Activated B cell treated with CpG ODN at 0.5 μM for 24 hours (primary cell): ENCODE data around the gene RPL10A. TPM values are rescaled to one million over a fixed set of nuclear protein-coding genes. Genes with fewer than 3 reads are reported as not detected.

Experiments
- ATAC-seq: fragments of 200-7000 bp; cut with Tn5 transposase; one replicate; pipeline ENCODE4 v1.10.0; 2021; ENCODE audit warnings: low read depth, mild to moderate bottlenecking, moderate library complexity
- CTCF ChIA-PET: fragments of 350-600 bp; sonication (Branson Sonifier 250); formaldehyde crosslinking; loops from one replicate; lab custom pipeline; 2021; ENCODE audit warnings: antibody characterized with exemption; lab: Charles Lee
- POLR2A ChIA-PET: fragments of 350-600 bp; sonication (Branson Sonifier 250); formaldehyde crosslinking; loops from one replicate; lab custom pipeline; 2021; ENCODE audit warnings: antibody characterized with exemption; lab: Charles Lee
- DNase-seq: peaks from one replicate; pipeline ENCODE4 v3.0.0; 2022
- H3K27ac Mint-ChIP-seq: one replicate; pipeline ENCODE4 v1.8.0; 2020; ENCODE audit warnings: mixed read lengths
- H3K27me3 Mint-ChIP-seq: one replicate; pipeline ENCODE4 v1.8.0; 2021; ENCODE audit warnings: mixed read lengths
- H3K36me3 Mint-ChIP-seq: one replicate; pipeline ENCODE4 v1.8.0; 2021; ENCODE audit warnings: low read depth, mixed read lengths
- H3K4me1 Mint-ChIP-seq: one replicate; pipeline ENCODE4 v1.8.0; 2021; ENCODE audit warnings: mixed read lengths
- H3K4me3 Mint-ChIP-seq: one replicate; pipeline ENCODE4 v1.8.0; 2020; ENCODE audit warnings: mild to moderate bottlenecking, mixed read lengths
- H3K9me3 Mint-ChIP-seq: one replicate; pipeline ENCODE4 v1.8.0; 2020; ENCODE audit warnings: mixed read lengths
- intact Hi-C: fragments of 100-400 bp; cut with micrococcal nuclease; formaldehyde crosslinking; loops from one replicate; pipeline ENCODE4 v1.15.1; 2024
- total RNA-seq: library from RNA; stranded (reverse); gene quantifications from 2 replicates; pipeline ENCODE4 v1.2.3, GENCODE V29; 2022
- TF ChIP-seq, protein P1 (sequence below): fragments of 200-600 bp; IDR thresholded peaks from one replicate; pipeline ENCODE4 v1.8.0; 2022; ENCODE audit warnings: antibody characterized with exemption, mild to moderate bottlenecking

The RPL10A gene
- total RNA-seq, 1 donor from 2014 or later, result 2,485 TPM

DNA sequence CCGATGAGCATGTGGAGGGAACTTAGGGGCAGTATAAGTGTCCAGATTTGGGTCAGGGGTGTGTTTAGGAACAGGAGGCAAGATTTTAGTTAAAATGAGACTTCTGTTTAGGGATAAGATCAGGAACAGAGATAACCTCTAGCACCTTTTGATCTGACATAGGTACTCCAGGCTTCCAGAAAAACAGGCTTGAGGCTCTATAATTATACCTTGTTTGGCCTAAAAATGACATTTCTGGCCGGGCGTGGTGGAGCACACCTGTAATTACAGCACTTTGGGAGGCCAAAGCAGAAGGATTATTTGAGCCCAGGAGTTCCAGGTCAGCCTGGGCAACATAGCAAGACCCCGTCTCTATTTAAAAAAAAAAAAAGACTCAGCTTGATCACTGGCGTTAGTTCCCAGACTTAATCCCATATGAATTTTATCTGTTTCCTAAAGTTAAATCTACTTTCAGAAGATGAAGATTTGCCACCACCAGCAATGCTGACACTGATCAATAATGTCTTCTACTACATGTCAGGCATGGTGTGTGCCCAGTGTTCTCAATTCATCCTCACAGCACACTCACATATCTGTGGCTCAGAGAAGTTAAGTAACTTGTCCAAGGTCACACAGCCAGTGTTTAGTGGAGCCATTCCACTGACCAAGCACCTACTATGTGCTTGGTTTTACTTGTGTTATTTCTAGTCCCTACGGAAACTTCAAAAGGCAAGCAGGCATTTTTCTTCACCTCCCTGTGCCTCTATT is 50.5 kb downstream of the RPL10A start:
- H3K9me3 Mint-ChIP-seq, result no peaks in the 10 kb centered on the region
- H3K27me3 Mint-ChIP-seq, result peaks cover 8% of the 10 kb centered on the region
- H3K4me1 Mint-ChIP-seq, result peaks cover 8% of the 10 kb centered on the region
- no peak for ATAC-seq
- ChIA-PET CTCF (no interaction called here), POLR2A (no interaction called here)
- no peak overlapping the region for H3K4me3 Mint-ChIP-seq
- H3K36me3 Mint-ChIP-seq, result no peaks in the 10 kb centered on the region
- no peak for DNase-seq
- intact Hi-C loops, result no loop called here
- H3K27ac Mint-ChIP-seq, result no peak overlapping the region
- TF ChIP-seq, protein P1, sequence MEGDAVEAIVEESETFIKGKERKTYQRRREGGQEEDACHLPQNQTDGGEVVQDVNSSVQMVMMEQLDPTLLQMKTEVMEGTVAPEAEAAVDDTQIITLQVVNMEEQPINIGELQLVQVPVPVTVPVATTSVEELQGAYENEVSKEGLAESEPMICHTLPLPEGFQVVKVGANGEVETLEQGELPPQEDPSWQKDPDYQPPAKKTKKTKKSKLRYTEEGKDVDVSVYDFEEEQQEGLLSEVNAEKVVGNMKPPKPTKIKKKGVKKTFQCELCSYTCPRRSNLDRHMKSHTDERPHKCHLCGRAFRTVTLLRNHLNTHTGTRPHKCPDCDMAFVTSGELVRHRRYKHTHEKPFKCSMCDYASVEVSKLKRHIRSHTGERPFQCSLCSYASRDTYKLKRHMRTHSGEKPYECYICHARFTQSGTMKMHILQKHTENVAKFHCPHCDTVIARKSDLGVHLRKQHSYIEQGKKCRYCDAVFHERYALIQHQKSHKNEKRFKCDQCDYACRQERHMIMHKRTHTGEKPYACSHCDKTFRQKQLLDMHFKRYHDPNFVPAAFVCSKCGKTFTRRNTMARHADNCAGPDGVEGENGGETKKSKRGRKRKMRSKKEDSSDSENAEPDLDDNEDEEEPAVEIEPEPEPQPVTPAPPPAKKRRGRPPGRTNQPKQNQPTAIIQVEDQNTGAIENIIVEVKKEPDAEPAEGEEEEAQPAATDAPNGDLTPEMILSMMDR, result no peak

DNA sequence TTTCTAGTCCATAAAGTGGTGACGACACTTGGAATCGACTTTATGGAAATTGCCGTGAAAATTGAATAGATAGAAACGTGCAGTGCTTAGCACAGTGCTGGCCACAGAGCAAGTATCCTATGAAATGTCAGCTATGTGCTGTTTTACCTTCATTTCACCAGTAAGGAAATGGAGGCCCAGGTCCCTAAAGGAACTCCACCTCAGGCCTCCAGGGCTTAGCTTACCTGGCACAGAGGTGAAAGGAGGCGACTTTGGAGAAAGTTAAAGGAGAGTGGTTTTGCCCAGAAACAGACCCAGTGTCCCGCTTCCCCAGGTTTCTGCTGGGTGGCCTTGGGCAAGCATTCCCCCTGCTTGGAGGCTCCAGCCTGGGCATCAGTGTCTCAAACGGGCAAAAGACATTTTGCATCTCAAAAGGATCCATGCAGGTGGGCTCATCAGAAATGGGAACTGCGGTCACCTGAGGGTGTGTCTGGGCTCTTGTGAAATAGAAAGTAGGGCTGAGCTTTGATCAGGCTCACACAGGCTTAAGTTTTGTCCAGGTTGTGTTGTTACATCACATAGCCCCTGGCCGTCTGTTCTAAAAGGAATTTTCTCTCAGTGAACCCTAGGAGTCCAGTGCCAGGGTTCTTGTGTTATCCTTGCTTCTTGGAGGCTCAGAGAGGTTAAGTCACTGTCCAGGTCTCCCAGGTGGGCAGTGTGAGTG is 51.3 kb downstream of the RPL10A start:
- Mint-ChIP-seq H3K4me1 (peaks cover 8% of the 10 kb centered on the region), H3K27me3 (peaks cover 3% of the 10 kb centered on the region), H3K27ac (no peak overlapping the region), H3K4me3 (no peak overlapping the region), H3K36me3 (no peaks in the 10 kb centered on the region), H3K9me3 (no peaks in the 10 kb centered on the region)
- TF ChIP-seq, protein P1, result no peak
- intact Hi-C loops, result loop anchor here (5.0 kb wide), 1 partner anchor 578 kb away; no protein-coding TSS in a partner anchor
- DNase-seq (no peak), ATAC-seq (no peak)
- ChIA-PET CTCF (interaction anchor here (6.2 kb wide), 1 partner anchor 219 kb away, joined by 66 read pairs; the partner anchor contains the start of gene ARMC12), POLR2A (no interaction called here)

Other genes with a start within 250 kb of the RPL10A start
- gene ZNF76, start 208.7 kb upstream of the RPL10A start, total RNA-seq, result 54.8 and 57.9 TPM in 2 replicates
- gene DEF6, start 170.6 kb upstream of the RPL10A start, total RNA-seq, result 68.7 and 79.9 TPM in 2 replicates
- 20.2 and 21.4 TPM in 2 replicates for gene PPARD, start 125.8 kb upstream of the RPL10A start, total RNA-seq
- gene FANCE, start 16.1 kb upstream of the RPL10A start, total RNA-seq, result 8.5 and 9.2 TPM in 2 replicates
- gene TEAD3, start 28.7 kb downstream of the RPL10A start, total RNA-seq, result 0.13 and 0.34 TPM in 2 replicates
- not detected in 2 replicates for gene TULP1, start 44.5 kb downstream of the RPL10A start, total RNA-seq
- gene FKBP5, start 220.5 kb downstream of the RPL10A start, total RNA-seq, result 17.1 TPM in 2 replicates